Hepatocyte (in vitro differentiated cells): ENCODE results near the gene SHMT2.

Experiments used
- EZH2 ChIP-seq: fragments of 200-600 bp; sonication (generic); IDR thresholded peaks from 2 replicates; pipeline ENCODE4 v1.6.1; 2016; ENCODE audit warnings: antibody characterized with exemption, mild to moderate bottlenecking, borderline replicate concordance
- EZH2phosphoT487 ChIP-seq: fragments of 200-600 bp; sonication (generic); IDR thresholded peaks from one replicate; pipeline ENCODE4 v1.6.1; 2018; ENCODE audit warnings: antibody characterized with exemption, mild to moderate bottlenecking, low read depth, moderate library complexity; ENCODE audit not compliant: unreplicated experiment, severe bottlenecking
- TF ChIP-seq, protein P1 (sequence below): fragments of 200-600 bp; sonication (generic); IDR thresholded peaks from 2 replicates; pipeline ENCODE4 v1.5.1; 2016; ENCODE audit warnings: antibody characterized with exemption, mild to moderate bottlenecking; ENCODE audit not compliant: poor library complexity

GRCh38 chr12:57205186-57205585 lies 24.3 kb upstream of the SHMT2 start:
- TF ChIP-seq EZH2: no peak
- TF ChIP-seq, protein P1, sequence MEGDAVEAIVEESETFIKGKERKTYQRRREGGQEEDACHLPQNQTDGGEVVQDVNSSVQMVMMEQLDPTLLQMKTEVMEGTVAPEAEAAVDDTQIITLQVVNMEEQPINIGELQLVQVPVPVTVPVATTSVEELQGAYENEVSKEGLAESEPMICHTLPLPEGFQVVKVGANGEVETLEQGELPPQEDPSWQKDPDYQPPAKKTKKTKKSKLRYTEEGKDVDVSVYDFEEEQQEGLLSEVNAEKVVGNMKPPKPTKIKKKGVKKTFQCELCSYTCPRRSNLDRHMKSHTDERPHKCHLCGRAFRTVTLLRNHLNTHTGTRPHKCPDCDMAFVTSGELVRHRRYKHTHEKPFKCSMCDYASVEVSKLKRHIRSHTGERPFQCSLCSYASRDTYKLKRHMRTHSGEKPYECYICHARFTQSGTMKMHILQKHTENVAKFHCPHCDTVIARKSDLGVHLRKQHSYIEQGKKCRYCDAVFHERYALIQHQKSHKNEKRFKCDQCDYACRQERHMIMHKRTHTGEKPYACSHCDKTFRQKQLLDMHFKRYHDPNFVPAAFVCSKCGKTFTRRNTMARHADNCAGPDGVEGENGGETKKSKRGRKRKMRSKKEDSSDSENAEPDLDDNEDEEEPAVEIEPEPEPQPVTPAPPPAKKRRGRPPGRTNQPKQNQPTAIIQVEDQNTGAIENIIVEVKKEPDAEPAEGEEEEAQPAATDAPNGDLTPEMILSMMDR: no peak
- no peak for TF ChIP-seq EZH2phosphoT487
